ENCODE measurements around the gene CCL17.
A peak's percentile ranks its signal among the peaks of the same experiment; 100 is the strongest.
"Not testable (repeated sequence)": the region's sequence is repeated elsewhere in the genome, so short reads cannot be mapped to it uniquely, and the experiment has no call there.

The CCL17 gene

DNA sequence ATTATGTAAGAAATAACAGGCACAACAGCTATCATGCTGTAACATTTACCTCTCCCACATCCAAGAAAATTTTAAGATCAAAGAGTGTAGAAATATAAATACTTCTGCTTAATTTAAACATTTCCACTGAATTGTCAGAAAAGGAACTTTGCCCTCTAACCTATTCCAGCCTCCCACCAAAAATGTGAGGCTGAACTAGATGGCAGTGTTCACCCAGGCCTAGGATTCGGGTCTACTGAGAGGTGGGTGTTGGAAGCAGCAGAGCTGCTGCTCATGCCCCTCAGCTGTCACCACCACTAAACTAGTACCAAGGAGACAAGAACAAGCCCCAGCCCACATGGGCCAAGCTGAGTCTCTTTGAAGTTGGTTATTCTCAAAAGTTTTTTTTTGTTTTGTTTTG lies 31.3 kb downstream of the CCL17 start:
- no peak for DNase-seq

- DNase-seq: not testable (repeated sequence)
These were observed 35.4 kb downstream of the CCL17 start for GRCh38 chr16:57439947-57440346.

DNA sequence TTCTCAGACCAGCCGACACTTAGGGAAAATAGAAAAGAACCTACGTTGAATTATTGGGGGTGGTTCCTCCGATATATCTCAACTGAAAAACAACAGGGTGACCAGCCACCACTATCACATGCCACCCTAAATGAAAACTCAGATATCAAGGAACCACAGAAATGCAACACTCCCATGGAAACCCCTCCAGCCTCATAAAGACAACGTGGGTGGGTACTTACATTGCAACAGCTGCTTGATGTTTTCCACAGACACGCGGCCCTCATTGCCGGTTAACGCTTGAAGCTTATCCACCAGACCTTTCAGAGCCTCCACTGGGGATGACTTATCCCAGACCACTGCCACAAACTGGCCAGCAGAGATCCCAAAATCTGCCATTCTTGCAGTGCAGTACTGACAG lies 36.0 kb downstream of the CCL17 start:
- not testable (repeated sequence) for DNase-seq

- peak; percentile 42 for DNase-seq
These were observed 40.1 kb downstream of the CCL17 start for GRCh38 chr16:57444711-57445110.

DNA sequence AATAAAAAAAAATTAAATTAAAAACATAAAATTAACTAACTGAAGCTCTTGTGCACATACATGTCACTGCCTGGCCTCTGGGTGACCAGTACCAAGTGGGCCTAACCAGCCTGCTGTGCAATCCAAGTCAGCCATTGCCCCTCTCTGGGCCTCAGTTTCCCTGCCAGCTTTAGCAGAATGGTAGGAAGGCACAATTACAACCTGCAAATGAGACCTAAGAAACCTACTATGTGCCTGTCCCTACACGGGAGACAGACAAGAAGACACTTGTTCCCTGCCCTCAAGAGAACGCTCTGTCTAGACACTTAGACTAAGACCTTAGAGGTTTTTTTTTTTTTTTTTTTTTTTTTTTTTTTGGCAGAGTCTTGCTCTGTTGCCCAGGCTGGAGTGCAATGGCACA lies 40.9 kb downstream of the CCL17 start:
- DNase-seq: no peak

GRCh38 chr16:57446531-57447185 lies 42.1 kb downstream of the CCL17 start:
- peak; percentile 11 for DNase-seq

DNA sequence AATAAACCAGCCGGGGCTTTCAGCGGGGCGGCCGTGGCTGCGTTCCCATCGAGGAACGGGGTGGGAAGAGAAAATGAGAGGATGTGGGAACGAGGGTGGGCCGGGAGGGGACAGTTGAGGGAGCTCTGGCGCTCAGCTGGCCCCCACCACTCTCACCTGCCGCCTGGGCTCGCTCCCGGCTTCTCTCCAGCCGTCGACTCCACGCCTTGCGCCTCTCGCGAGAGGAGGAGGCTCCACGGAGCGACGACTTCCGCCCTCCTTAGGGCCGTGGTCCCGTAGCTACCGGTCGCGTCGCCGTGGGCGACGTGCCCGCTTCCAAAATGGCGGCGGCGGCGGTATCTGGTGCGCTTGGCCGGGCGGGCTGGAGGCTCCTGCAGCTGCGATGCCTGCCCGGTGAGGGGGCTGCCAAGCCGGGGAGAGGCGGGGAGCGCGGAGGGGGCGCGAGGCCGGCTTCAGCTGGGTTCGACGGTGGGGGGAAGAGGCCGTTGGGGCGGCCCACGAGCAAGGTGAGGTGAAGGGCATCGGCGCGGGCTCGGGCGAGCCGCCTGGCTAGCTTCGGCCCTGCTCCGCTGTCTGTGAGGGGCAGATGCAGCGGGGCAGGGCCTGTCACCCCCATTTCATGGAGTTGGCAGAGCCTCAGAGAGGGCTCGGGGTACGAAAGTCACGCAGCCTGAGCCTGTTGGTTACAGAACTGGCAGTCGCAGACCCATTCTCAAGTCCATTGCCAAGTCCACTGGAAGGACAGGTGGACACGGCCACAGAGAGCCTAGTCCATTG lies 42.8 kb downstream of the CCL17 start, which contains the start of the genes CIAPIN1 and COQ9:
CIAPIN1 (minus strand) TSS at position 200 of the 777 bp plus-strand sequence. CDS start 6,457 bp downstream, outside the sequence.
COQ9 (plus strand) TSS at position 294 of the 777 bp plus-strand sequence; CDS start at position 321, 27 bp downstream.
- DNase-seq: peak; percentile 84

DNA sequence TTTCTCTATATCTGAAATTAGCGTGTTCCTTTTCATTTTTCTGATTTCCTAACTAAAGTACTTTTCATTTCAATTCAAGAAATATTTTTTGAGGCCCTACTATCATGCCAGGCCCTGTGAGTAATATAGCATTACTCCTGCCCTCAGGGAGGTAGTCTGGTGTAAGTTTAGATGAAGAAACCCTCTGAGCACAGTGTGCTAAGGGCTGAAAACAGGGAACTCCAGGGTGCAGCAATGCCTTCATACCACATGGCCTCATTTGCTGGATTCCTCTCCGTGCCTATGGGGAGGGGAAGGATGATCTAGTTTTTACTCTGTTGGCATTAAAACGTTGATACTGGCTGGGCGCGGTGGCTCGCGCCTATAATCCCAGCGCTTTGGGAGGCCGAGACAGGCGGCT lies 47.5 kb downstream of the CCL17 start:
- DNase-seq: no peak

- DNase-seq: peak; percentile 71
These were observed 57.8 kb downstream of the CCL17 start, which contains the start of gene POLR2C for GRCh38 chr16:57462209-57462977. TSS of gene POLR2C (plus strand) at chr16:57462679. CDS start at chr16:57462725, 46 bp downstream.

GRCh38 chr16:57462978-57463362 lies 58.4 kb downstream of the CCL17 start:
- DNase-seq: no peak

GRCh38 chr16:57464523-57464922 lies 60.0 kb downstream of the CCL17 start:
- no peak for DNase-seq

All from HCEC 1CT (cell line).